H1 (cell line): ENCODE measurements around the gene TM9SF1. TPM values are rescaled to one million over a fixed set of nuclear protein-coding genes. Genes with fewer than 3 reads are reported as not detected.

Experiments used
- CTCF ChIA-PET: fragments of 300-600 bp; sonication (Branson Sonifier 250); formaldehyde crosslinking; loops from one replicate; lab custom pipeline; 2021; ENCODE audit not compliant: partially characterized antibody; lab: Charles Lee
- POLR2A ChIA-PET: fragments of 300-600 bp; sonication (Branson Sonifier 250); formaldehyde crosslinking; loops from one replicate; lab custom pipeline; 2021; ENCODE audit warnings: inconsistent platforms; ENCODE audit not compliant: partially characterized antibody; lab: Charles Lee
- DNase-seq, 2 experiments: peaks; one replicate each; pipeline versions ENCODE4 v3.0.0 to v3.0.0-alpha.2; 2010 to 2022; ENCODE audit warnings: low spot score in 2 of 2, low read depth in 1 of 2, mixed read lengths in 1 of 2
- FAIRE-seq: peaks from 2 replicates; lab custom pipeline; 2011; peaks lifted over from hg19 to GRCh38; lab: Jason Lieb, UNC
- H2AFZ ChIP-seq: 2 replicates; pipeline ENCODE4 v1.8.1; 2012; ENCODE audit warnings: low read length, inconsistent platforms
- H2AK5ac ChIP-seq: 2 replicates; pipeline ENCODE4 v1.6.1; 2013; ENCODE audit warnings: low read depth, low read length
- H2BK120ac ChIP-seq: replicated peaks from 2 replicates; pipeline ENCODE3; 2013; ENCODE audit warnings: low read depth, low read length, inconsistent platforms
- H2BK12ac ChIP-seq: 2 replicates; pipeline ENCODE4 v1.6.1; 2013; ENCODE audit warnings: low read depth, low read length
- H2BK15ac ChIP-seq: 2 replicates; pipeline ENCODE4 v1.6.1; 2013; ENCODE audit warnings: low read length
- H2BK20ac ChIP-seq: 2 replicates; pipeline ENCODE4 v1.6.1; 2013; ENCODE audit warnings: low read length
- H2BK5ac ChIP-seq: 2 replicates; pipeline ENCODE4 v1.6.1; 2013; ENCODE audit warnings: low read depth, low read length
- H3K14ac ChIP-seq: 2 replicates; pipeline ENCODE4 v1.6.1; 2013; ENCODE audit warnings: inconsistent platforms; ENCODE audit not compliant: insufficient read length
- H3K18ac ChIP-seq: 2 replicates; pipeline ENCODE4 v1.6.1; 2013; ENCODE audit warnings: low read length; ENCODE audit errors: extremely low read depth
- H3K23ac ChIP-seq: 2 replicates; pipeline ENCODE4 v1.6.1; 2013; ENCODE audit warnings: inconsistent platforms; ENCODE audit not compliant: insufficient read length
- H3K23me2 ChIP-seq: 2 replicates; pipeline ENCODE4 v1.6.1; 2013; ENCODE audit warnings: low read depth, low read length
- H3K27ac ChIP-seq: 2 replicates; pipeline ENCODE4 v1.6.1; 2011; ENCODE audit warnings: low read depth, low read length, inconsistent platforms
- H3K27me3 ChIP-seq, 4 experiments: replicated peaks in 1 of 4; 1 replicate in 1 of 4; 2 replicates in 3 of 4; pipeline versions ENCODE4 v1.6.1 to v1.8.1; 2011 to 2013; ENCODE audit warnings: low read length in 3 of 4, mild to moderate bottlenecking in 3 of 4, inconsistent platforms in 2 of 4, mixed read lengths in 2 of 4, moderate library complexity in 1 of 4; ENCODE audit not compliant: control insufficient read depth in 3 of 4, insufficient read depth in 3 of 4; ENCODE audit errors: extremely low read depth in 1 of 4
- H3K36me3 ChIP-seq, 4 experiments: 2 replicates each; pipeline versions ENCODE4 v1.6.1 to v1.8.1; 2011 to 2013; ENCODE audit warnings: mild to moderate bottlenecking in 4 of 4, low read length in 3 of 4, moderate library complexity in 2 of 4, control low read depth in 1 of 4, inconsistent platforms in 1 of 4; ENCODE audit not compliant: insufficient read depth in 4 of 4, control insufficient read depth in 2 of 4
- H3K4ac ChIP-seq: replicated peaks from 2 replicates; pipeline ENCODE3; 2013; ENCODE audit warnings: low read length, low read depth, mixed read lengths, inconsistent platforms; ENCODE audit not compliant: insufficient read length
- H3K4me1 ChIP-seq, 4 experiments: replicated peaks in 1 of 4; 1 replicate in 1 of 4; 2 replicates in 3 of 4; pipeline versions ENCODE4 v1.6.1 to v1.8.1; 2011 to 2013; ENCODE audit warnings: low read length in 3 of 4, inconsistent platforms in 2 of 4, mixed read lengths in 1 of 4; ENCODE audit not compliant: insufficient read depth in 4 of 4, control insufficient read depth in 3 of 4
- H3K4me2 ChIP-seq, 2 experiments: 2 replicates each; pipeline versions ENCODE4 v1.6.1 to v1.8.1; 2011 to 2013; ENCODE audit warnings: low read depth in 2 of 2, low read length in 2 of 2, control low read depth in 1 of 2, inconsistent platforms in 1 of 2, mild to moderate bottlenecking in 1 of 2; ENCODE audit not compliant: insufficient read depth in 1 of 2
- H3K4me3 ChIP-seq, 4 experiments: fragments of 200-600, 300-600 bp in 1 of 4; sonication (generic), shearing (Covaris generic), sonication (Bioruptor Twin) in 1 of 4; 2 replicates each; pipeline versions ENCODE4 v1.5.1 to v1.8.1; 2011 to 2016; ENCODE audit warnings: low read length in 4 of 4, low read depth in 3 of 4, control low read depth in 2 of 4, inconsistent platforms in 2 of 4, mild to moderate bottlenecking in 2 of 4, mixed read lengths in 1 of 4, moderate library complexity in 1 of 4; ENCODE audit not compliant: insufficient read depth in 2 of 4; ENCODE audit errors: extremely low read depth in 1 of 4
- H3K56ac ChIP-seq: replicated peaks from 2 replicates; pipeline ENCODE3; 2013; ENCODE audit warnings: low read depth, mild to moderate bottlenecking, mixed read lengths, low read length, inconsistent platforms; ENCODE audit not compliant: insufficient read length
- H3K79me1 ChIP-seq: 2 replicates; pipeline ENCODE4 v1.6.1; 2013; ENCODE audit warnings: low read depth, low read length, control low read depth
- H3K79me2 ChIP-seq, 2 experiments: 2 replicates each; pipeline versions ENCODE4 v1.6.1 to v1.8.1; 2012 to 2013; ENCODE audit warnings: low read length in 2 of 2, mild to moderate bottlenecking in 2 of 2, inconsistent platforms in 1 of 2; ENCODE audit not compliant: insufficient read depth in 2 of 2, control insufficient read depth in 1 of 2
- H3K9ac ChIP-seq, 4 experiments: replicated peaks in 1 of 4; 1 replicate in 1 of 4; 2 replicates in 3 of 4; pipeline versions ENCODE4 v1.6.1 to v1.8.1; 2011 to 2013; ENCODE audit warnings: low read depth in 3 of 4, low read length in 3 of 4, control low read depth in 2 of 4, mild to moderate bottlenecking in 2 of 4, moderate library complexity in 2 of 4, inconsistent platforms in 1 of 4; ENCODE audit errors: extremely low read depth in 1 of 4
- H3K9me3 ChIP-seq, 2 experiments: 2 replicates each; pipeline versions ENCODE4 v1.6.1 to v1.8.1; 2012 to 2013; ENCODE audit warnings: mild to moderate bottlenecking in 2 of 2, moderate library complexity in 2 of 2, control low read depth in 1 of 2, inconsistent platforms in 1 of 2, low read depth in 1 of 2, low read length in 1 of 2, mixed read lengths in 1 of 2; ENCODE audit not compliant: insufficient read depth in 2 of 2
- H4K20me1 ChIP-seq, 2 experiments: replicated peaks in 1 of 2; 2 replicates each; pipeline versions ENCODE3 to v1.8.1; 2011 to 2013; ENCODE audit warnings: inconsistent platforms in 2 of 2, low read length in 2 of 2, mild to moderate bottlenecking in 1 of 2; ENCODE audit not compliant: insufficient read depth in 2 of 2, control insufficient read depth in 1 of 2
- H4K5ac ChIP-seq: 2 replicates; pipeline ENCODE4 v1.6.1; 2013; ENCODE audit warnings: low read length, low read depth, mixed read lengths, inconsistent platforms; ENCODE audit not compliant: insufficient read length
- H4K8ac ChIP-seq: 2 replicates; pipeline ENCODE4 v1.8.0; 2013; ENCODE audit warnings: mild to moderate bottlenecking, moderate library complexity, low read length, inconsistent platforms; ENCODE audit not compliant: insufficient read depth; ENCODE audit errors: extremely low read depth
- H4K91ac ChIP-seq: replicated peaks from 2 replicates; pipeline ENCODE3; 2013; ENCODE audit warnings: low read length, mixed read lengths, inconsistent platforms; ENCODE audit not compliant: insufficient read length
- ASH2L ChIP-seq: fragments of 200-600, 300-600 bp; sonication (generic); IDR thresholded peaks from one replicate; pipeline ENCODE4 v1.7.1; 2017; ENCODE audit warnings: low read length
- CBX5 ChIP-seq: fragments of 300-800, 300-1000 bp; sonication (generic); IDR thresholded peaks from 2 replicates; pipeline ENCODE4 v1.7.1; 2016; ENCODE audit warnings: antibody characterized with exemption, low read length, low read depth
- CTBP2 ChIP-seq: IDR thresholded peaks from 2 replicates; pipeline ENCODE4 v1.7.0; 2011; ENCODE audit warnings: borderline replicate concordance, mild to moderate bottlenecking, moderate library complexity, mixed read lengths, low read length; ENCODE audit not compliant: insufficient read depth, insufficient read length
- GTF2F1 ChIP-seq: IDR thresholded peaks from 2 replicates; pipeline ENCODE4 v1.6.1; 2012; ENCODE audit warnings: low read depth, low read length, improper control_type of control experiment, borderline replicate concordance
- POLR2AphosphoS5 ChIP-seq: IDR thresholded peaks from 2 replicates; pipeline ENCODE4 v1.6.1; 2011; ENCODE audit warnings: low read depth, low read length
- RAD21 ChIP-seq, 2 experiments: IDR thresholded peaks in 1 of 2; conservative IDR thresholded peaks in 1 of 2; 2 replicates each; pipeline ENCODE4 v1.6.1; 2011; ENCODE audit warnings: low read depth in 2 of 2, low read length in 2 of 2, improper control_type of control experiment in 1 of 2, inconsistent platforms in 1 of 2, mild to moderate bottlenecking in 1 of 2, moderate library complexity in 1 of 2
- RBBP5 ChIP-seq: IDR thresholded peaks from 2 replicates; pipeline ENCODE4 v1.7.1; 2012; ENCODE audit warnings: low read depth, mild to moderate bottlenecking, inconsistent platforms, low read length, moderate library complexity, borderline replicate concordance
- RNF2 ChIP-seq: fragments of 200-900, 300-1000 bp; sonication (generic); IDR thresholded peaks from 2 replicates; pipeline ENCODE4 v1.7.1; 2016; ENCODE audit warnings: borderline replicate concordance, low read depth, mild to moderate bottlenecking, antibody characterized with exemption, low read length; ENCODE audit not compliant: poor library complexity, severe bottlenecking; ENCODE audit errors: missing control alignments
- SIN3A ChIP-seq, 2 experiments: IDR thresholded peaks in 1 of 2; conservative IDR thresholded peaks in 1 of 2; 2 replicates each; pipeline ENCODE4 v1.6.1; 2011 to 2012; ENCODE audit warnings: low read length in 2 of 2, improper control_type of control experiment in 1 of 2, low read depth in 1 of 2, mild to moderate bottlenecking in 1 of 2
- SP2 ChIP-seq: IDR thresholded peaks from 2 replicates; pipeline ENCODE4 v1.6.1; 2012; ENCODE audit warnings: mild to moderate bottlenecking, low read length, inconsistent platforms
- WGBS, 2 experiments: shearing (Covaris generic) in 1 of 2; methylation state at CpG; one replicate each; pipeline versions ENCODE4 v1.1.6 to v1.1.7; 2013 to 2015; ENCODE audit warnings: low lambda C conversion rate in 2 of 2, mixed read lengths in 2 of 2, inconsistent platforms in 1 of 2, low coverage in 1 of 2, missing lambda C conversion rate in 1 of 2; ENCODE audit not compliant: insufficient replicate concordance in 2 of 2, insufficient coverage in 1 of 2, insufficient read length in 1 of 2; ENCODE audit errors: extremely low coverage in 1 of 2, missing lambda C conversion rate in 1 of 2; 5-methylcytosine and 5-hydroxymethylcytosine counted together
- polyA plus RNA-seq, 7 experiments: library from polyadenylated mRNA; depleted of rRNA in 3 of 7; stranded (reverse) in 5 of 7; unstranded in 2 of 7; fragments of >200 nt in 5 of 7; fragments of 200-250 nt in 2 of 7; gene quantifications; 1 replicate in 5 of 7; 2 replicates in 1 of 7; 4 replicates in 1 of 7; pipeline versions ENCODE4 v1.2.1 to v1.2.3, GENCODE V29; 2011 to 2013; ENCODE audit warnings: missing spikeins in 2 of 7, mixed read lengths in 2 of 7
- total RNA-seq: library from RNA; stranded (reverse); fragmentation: NEBNext Ultra II Directional; extraction: Animal tissue kit (Norgen Biotek cat#: 25700); gene quantifications from 2 replicates; pipeline ENCODE4 v1.2.1, GENCODE V29; 2021

Gene TM9SF1
- total and polyA plus RNA-seq, 2 of the 8 experiments (the other 6 are each of a cell fraction or from before 2014, with no cell fraction given): 22.2 to 29.2 TPM

GRCh38 chr14:24139272-24139934, 55.8 kb downstream of the TM9SF1 start:
- no peak overlapping the region for H2BK12ac ChIP-seq
- DNase-seq (no peak), FAIRE-seq (no peak)
- WGBS, 2 experiments: 91% methylated on average over 9 of the region's 9 CpGs; no CpG with 5 or more reads in 1 of the 2 experiments
- H3K9ac ChIP-seq: no peak overlapping the region; a peak in 1 of 7 replicates
- ChIA-PET CTCF (interaction anchor here (0.6 to 3.1 kb wide), 7 partner anchors 12 to 82 kb away, joined by 3 to 18 read pairs (median 3); partner anchors contain the start of genes DCAF11, IRF9 and NRL), POLR2A (interaction anchor here (0.9 to 10.5 kb wide), 11 partner anchors 8 to 81 kb away, joined by 3 to 118 read pairs (median 4); partner anchors contain the start of genes DCAF11, IRF9, NRL and PSME2)
- no peak overlapping the region for H2BK5ac ChIP-seq
- H3K36me3 ChIP-seq: peaks cover 8 to 33% (median 16%) of the 10 kb centered on the region in 4 experiments; a peak in 6 of 8 replicates
- H3K9me3 ChIP-seq: no peaks in the 10 kb centered on the region
- no peak overlapping the region for H3K56ac ChIP-seq
- no peak overlapping the region for H3K18ac ChIP-seq
- no peak overlapping the region for H4K91ac ChIP-seq
- H3K79me1 ChIP-seq: peaks cover 4% of the 10 kb centered on the region; the same call in 1 of the 2 replicates
- H3K4me3 ChIP-seq: peak overlapping the region in 3 of 4 experiments; percentile 10 to 99 (median 79); a peak in 5 of 8 replicates
- H3K79me2 ChIP-seq: peaks cover 0 to 12% of the 10 kb centered on the region in 2 experiments; a peak in 2 of 4 replicates
- H3K27ac ChIP-seq: no peak overlapping the region
- no peak overlapping the region for H2AFZ ChIP-seq
- H2BK15ac ChIP-seq: no peak overlapping the region
- H4K8ac ChIP-seq: no peak overlapping the region
- no peak overlapping the region for H4K5ac ChIP-seq
- no peak overlapping the region for H3K14ac ChIP-seq
- no peak overlapping the region for H2AK5ac ChIP-seq
- no peaks in the 10 kb centered on the region for H3K27me3 ChIP-seq
- no peak overlapping the region for H2BK20ac ChIP-seq
- peaks cover 0 to 1% of the 10 kb centered on the region in 2 experiments for H4K20me1 ChIP-seq
- no peak overlapping the region for H3K23ac ChIP-seq
- peaks cover 8% of the 10 kb centered on the region; the same call in 1 of the 2 replicates for H3K23me2 ChIP-seq
- H3K4me1 ChIP-seq: peaks cover 0 to 10% (median 7%) of the 10 kb centered on the region in 4 experiments; a peak in 5 of 7 replicates
- no peak overlapping the region for H2BK120ac ChIP-seq
- H3K4me2 ChIP-seq: peak overlapping the region; percentile 53 to 55
- H3K4ac ChIP-seq: no peak overlapping the region
- TF ChIP-seq RBBP5: no peak
- no peak for TF ChIP-seq RNF2
- TF ChIP-seq CTBP2: no peak
- TF ChIP-seq SP2: no peak
- no peak for TF ChIP-seq CBX5
- no peak for TF ChIP-seq POLR2AphosphoS5
- no peak for TF ChIP-seq ASH2L
- TF ChIP-seq SIN3A (conservative IDR thresholded peaks at IDR 0.05 in 1 of 2, IDR thresholded peaks at IDR 0.05 in 1 of 2; ENCODE audit: low read depth in 1 of 2, low read length in 2 of 2): no peak
- no peak for TF ChIP-seq GTF2F1
- no peak for TF ChIP-seq RAD21 (IDR thresholded peaks at IDR 0.05 in 1 of 2, conservative IDR thresholded peaks at IDR 0.05 in 1 of 2; ENCODE audit: low read depth in 2 of 2, low read length in 2 of 2)
